Astrocyte (in vitro differentiated cells and primary cell): ENCODE results near the gene PSMB1.

Source experiments
- CTCF ChIP-seq: IDR thresholded peaks from 2 replicates; pipeline ENCODE4 v1.5.1; 2011; ENCODE audit warnings: low read depth, mild to moderate bottlenecking, inconsistent platforms, low read length, moderate library complexity; ENCODE audit not compliant: insufficient read depth
- EZH2 ChIP-seq: IDR thresholded peaks from 2 replicates; pipeline ENCODE4 v1.6.1; 2012; ENCODE audit warnings: mild to moderate bottlenecking, low read length, inconsistent platforms; ENCODE audit not compliant: insufficient read depth

- TF ChIP-seq CTCF (no peak), EZH2 (no peak)
Observed at GRCh38 chr6:170487707-170488329, 65.3 kb downstream of the PSMB1 start.
